Thymus (tissue), 11 donors: Measurements from ENCODE around the gene LDB3. TPM values are rescaled to one million over a fixed set of nuclear protein-coding genes. Genes with fewer than 3 reads are reported as not detected.

Experiments
- DNase-seq, 9 donors: peaks; one replicate each; pipeline ENCODE4 v3.0.0-alpha.2; 2013; ENCODE audit warnings: low spot score in 9 of 9, low read depth in 6 of 9, missing footprints in 1 of 9
- H3K27ac ChIP-seq, 2 donors: one replicate each; pipeline ENCODE4 v1.5.1; 2013; ENCODE audit warnings: control low read depth in 1 of 2, low read depth in 1 of 2, low read length in 1 of 2, mild to moderate bottlenecking in 1 of 2, moderate library complexity in 1 of 2
- H3K27me3 ChIP-seq, 2 donors: one replicate each; pipeline ENCODE4 v1.5.1; 2013; ENCODE audit warnings: low read length in 1 of 2; ENCODE audit not compliant: control insufficient read depth in 2 of 2, insufficient read depth in 1 of 2
- H3K36me3 ChIP-seq, 2 donors: one replicate each; pipeline ENCODE4 v1.5.1; 2013; ENCODE audit warnings: low read length in 1 of 2, mild to moderate bottlenecking in 1 of 2, moderate library complexity in 1 of 2; ENCODE audit not compliant: control insufficient read depth in 2 of 2, insufficient read depth in 2 of 2
- H3K4me1 ChIP-seq, 2 donors: one replicate each; pipeline ENCODE4 v1.5.1; 2013; ENCODE audit warnings: low read length in 2 of 2; ENCODE audit not compliant: control insufficient read depth in 2 of 2, insufficient read depth in 2 of 2
- H3K4me3 ChIP-seq, 2 donors: one replicate each; pipeline ENCODE4 v1.5.1; 2013; ENCODE audit warnings: low read length in 2 of 2, control low read depth in 1 of 2, mild to moderate bottlenecking in 1 of 2
- H3K9me3 ChIP-seq, 2 donors: one replicate each; pipeline ENCODE4 v1.5.1; 2013; ENCODE audit warnings: low read length in 1 of 2, mild to moderate bottlenecking in 1 of 2; ENCODE audit not compliant: control insufficient read depth in 2 of 2, insufficient read depth in 1 of 2
- WGBS: extraction: QIAGEN DNeasy Blood & Tissue Kit; methylation state at CpG from one replicate; pipeline ENCODE4 v1.1.7; 2013; 5-methylcytosine and 5-hydroxymethylcytosine counted together
- polyA plus RNA-seq: library from polyadenylated mRNA; stranded (reverse); fragments of 200-250 nt; gene quantifications from one replicate; pipeline ENCODE4 v1.2.3, GENCODE V29; 2013
- total RNA-seq: library from RNA; stranded (reverse); fragments of 120-200 nt; gene quantifications from one replicate; pipeline ENCODE4 v1.2.4, GENCODE V29; 2013
- donor health status: healthy.

Gene LDB3
- total and polyA plus RNA-seq, 2 donors, result 0.38 to 2.9 TPM

GRCh38 chr10:86655596-86655995 is 12.7 kb upstream of the LDB3 start:
- H3K36me3 ChIP-seq, result no peaks in the 10 kb centered on the region
- H3K4me3 ChIP-seq, result no peak overlapping the region
- H3K27me3 ChIP-seq, result peaks cover 0 to 4% of the 10 kb centered on the region in 2 donors
- DNase-seq, result no peak
- H3K9me3 ChIP-seq, result no peaks in the 10 kb centered on the region
- H3K4me1 ChIP-seq, result no peaks in the 10 kb centered on the region
- no peak overlapping the region for H3K27ac ChIP-seq
- WGBS, result over 99% methylated on average over 3 of the region's 3 CpGs

- Histone ChIP-seq H3K27ac (no peak overlapping the region), H3K27me3 (peaks cover 0 to 4% of the 10 kb centered on the region in 2 donors), H3K36me3 (no peaks in the 10 kb centered on the region), H3K9me3 (no peaks in the 10 kb centered on the region), H3K4me1 (no peaks in the 10 kb centered on the region), H3K4me3 (no peak overlapping the region)
- WGBS, result 96% methylated on average over 8 of the region's 8 CpGs
- no peak for DNase-seq
Observed at GRCh38 chr10:86657011-86657395, 11.3 kb upstream of the LDB3 start.

GRCh38 chr10:86657396-86658011 is 10.8 kb upstream of the LDB3 start:
- WGBS, result 85% methylated on average over 19 of the region's 19 CpGs
- H3K36me3 ChIP-seq, result no peaks in the 10 kb centered on the region
- no peaks in the 10 kb centered on the region for H3K9me3 ChIP-seq
- DNase-seq, result no peak
- H3K27ac ChIP-seq, result no peak overlapping the region
- peaks cover 0 to 3% of the 10 kb centered on the region in 2 donors for H3K27me3 ChIP-seq
- H3K4me3 ChIP-seq, result no peak overlapping the region
- H3K4me1 ChIP-seq, result no peaks in the 10 kb centered on the region

GRCh38 chr10:86658261-86658741 is 10.0 kb upstream of the LDB3 start:
- H3K4me1 ChIP-seq, result no peaks in the 10 kb centered on the region
- H3K27me3 ChIP-seq, result no peaks in the 10 kb centered on the region
- no peak for DNase-seq
- no peak overlapping the region for H3K4me3 ChIP-seq
- H3K27ac ChIP-seq, result no peak overlapping the region
- no peaks in the 10 kb centered on the region for H3K36me3 ChIP-seq
- 95% methylated on average over 12 of the region's 12 CpGs for WGBS
- H3K9me3 ChIP-seq, result no peaks in the 10 kb centered on the region

GRCh38 chr10:86658751-86659150 is 9.6 kb upstream of the LDB3 start:
- Histone ChIP-seq H3K9me3 (no peaks in the 10 kb centered on the region), H3K27me3 (no peaks in the 10 kb centered on the region), H3K4me1 (no peaks in the 10 kb centered on the region), H3K4me3 (no peak overlapping the region), H3K27ac (no peak overlapping the region), H3K36me3 (no peaks in the 10 kb centered on the region)
- WGBS, result 79% methylated on average over 3 of the region's 3 CpGs
- no peak for DNase-seq

GRCh38 chr10:86659161-86659691 is 9.1 kb upstream of the LDB3 start:
- H3K27me3 ChIP-seq, result no peaks in the 10 kb centered on the region
- no peaks in the 10 kb centered on the region for H3K36me3 ChIP-seq
- H3K27ac ChIP-seq, result no peak overlapping the region
- no peaks in the 10 kb centered on the region for H3K9me3 ChIP-seq
- no peaks in the 10 kb centered on the region for H3K4me1 ChIP-seq
- no peak overlapping the region for H3K4me3 ChIP-seq
- 95% methylated on average over 19 of the region's 19 CpGs for WGBS
- DNase-seq, result no peak

GRCh38 chr10:86659721-86660453 is 8.4 kb upstream of the LDB3 start:
- Histone ChIP-seq H3K36me3 (no peaks in the 10 kb centered on the region), H3K9me3 (no peaks in the 10 kb centered on the region), H3K4me3 (no peak overlapping the region), H3K27me3 (no peaks in the 10 kb centered on the region), H3K27ac (no peak overlapping the region), H3K4me1 (no peaks in the 10 kb centered on the region)
- 94% methylated on average over 17 of the region's 17 CpGs for WGBS
- DNase-seq, result no peak

- no peak overlapping the region for H3K27ac ChIP-seq
- 93% methylated on average over 17 of the region's 17 CpGs for WGBS
- no peaks in the 10 kb centered on the region for H3K27me3 ChIP-seq
- H3K36me3 ChIP-seq, result no peaks in the 10 kb centered on the region
- no peak overlapping the region for H3K4me3 ChIP-seq
- no peaks in the 10 kb centered on the region for H3K4me1 ChIP-seq
- DNase-seq, result no peak
- H3K9me3 ChIP-seq, result no peaks in the 10 kb centered on the region
Observed at GRCh38 chr10:86661161-86662025, 6.9 kb upstream of the LDB3 start.
